B cell (primary cell): ENCODE measurements around the gene MAP1LC3B2. TPM values are rescaled to one million over a fixed set of nuclear protein-coding genes. Genes with fewer than 3 reads are reported as not detected.
A peak's percentile ranks its signal among the peaks of the same experiment; 100 is the strongest.

Experiments used
- ATAC-seq: fragments of 200-7000 bp; cut with Tn5 transposase; one replicate; pipeline ENCODE4 v1.10.0; 2021; ENCODE audit warnings: low read depth, mild to moderate bottlenecking, moderate number of reproducible peaks, moderate library complexity
- CTCF ChIA-PET: fragments of 350-600 bp; sonication (Branson Sonifier 250); formaldehyde crosslinking; loops from one replicate; lab custom pipeline; 2021; ENCODE audit warnings: antibody characterized with exemption, inconsistent platforms; lab: Charles Lee
- POLR2A ChIA-PET: fragments of 350-600 bp; sonication (Branson Sonifier 250); formaldehyde crosslinking; loops from one replicate; lab custom pipeline; 2021; ENCODE audit warnings: antibody characterized with exemption; lab: Charles Lee
- DNase-seq: peaks from one replicate; pipeline ENCODE4 v3.0.0; 2013
- H2AFZ ChIP-seq: 2 replicates; pipeline ENCODE4 v1.6.1; 2012; ENCODE audit warnings: mild to moderate bottlenecking, low read depth, low read length; ENCODE audit not compliant: insufficient read depth, poor library complexity, severe bottlenecking
- H3K27ac ChIP-seq, 2 donors: 1 replicate in 1 of 2; 2 replicates in 1 of 2; pipeline ENCODE4 v1.5.1; 2012 to 2013; ENCODE audit warnings: low read length in 2 of 2, mild to moderate bottlenecking in 2 of 2, moderate library complexity in 1 of 2
- H3K27me3 ChIP-seq, 4 experiments: fragments of 200-600 bp in 1 of 4; sonication (generic) in 1 of 4; replicated peaks in 1 of 4; 1 replicate in 2 of 4; 2 replicates in 2 of 4; pipeline versions ENCODE4 v1.6.1 to v1.7.0; 2013 to 2016; ENCODE audit warnings: low read length in 3 of 4, mild to moderate bottlenecking in 2 of 4, mixed read lengths in 1 of 4, moderate library complexity in 1 of 4; ENCODE audit not compliant: insufficient read depth in 4 of 4, control insufficient read depth in 3 of 4; ENCODE audit errors: control extremely low read depth in 1 of 4
- H3K36me3 ChIP-seq, 2 experiments: replicated peaks in 1 of 2; 1 replicate in 1 of 2; 2 replicates in 1 of 2; pipeline versions ENCODE4 v1.6.1 to v1.7.1; 2013; ENCODE audit warnings: low read length in 1 of 2; ENCODE audit not compliant: insufficient read depth in 2 of 2, control insufficient read depth in 1 of 2; ENCODE audit errors: control extremely low read depth in 1 of 2, extremely low read depth in 1 of 2
- H3K4me1 ChIP-seq, 2 donors: fragments of 200-600 bp in 1 of 2; sonication (generic) in 1 of 2; 1 replicate in 1 of 2; 2 replicates in 1 of 2; pipeline versions ENCODE4 v1.5.1 to v1.6.1; 2013 to 2017; ENCODE audit warnings: low read length in 2 of 2; ENCODE audit not compliant: control insufficient read depth in 2 of 2, insufficient read depth in 2 of 2
- H3K4me2 ChIP-seq: replicated peaks from 2 replicates; pipeline ENCODE3; 2012; ENCODE audit warnings: mild to moderate bottlenecking, low read depth, low read length; ENCODE audit not compliant: poor library complexity, severe bottlenecking
- H3K4me3 ChIP-seq, 5 experiments: fragments of 200-600 bp in 1 of 5; sonication (generic) in 1 of 5; 1 replicate in 3 of 5; 2 replicates in 2 of 5; pipeline versions ENCODE4 v1.5.1 to v1.7.0; 2011 to 2016; ENCODE audit warnings: low read length in 4 of 5, mild to moderate bottlenecking in 4 of 5, low read depth in 2 of 5, control low read depth in 1 of 5, moderate library complexity in 1 of 5; ENCODE audit not compliant: insufficient read depth in 1 of 5; ENCODE audit errors: control extremely low read depth in 1 of 5, extremely low read depth in 1 of 5
- H3K79me2 ChIP-seq: fragments of 200-600 bp; sonication (generic); one replicate; pipeline ENCODE4 v1.6.0; 2016; ENCODE audit warnings: low read length; ENCODE audit not compliant: control insufficient read depth, insufficient read depth
- H3K9ac ChIP-seq: fragments of 200-600 bp; sonication (generic); 2 replicates; pipeline ENCODE4 v1.6.1; 2017; ENCODE audit warnings: mild to moderate bottlenecking, low read length, moderate library complexity
- H3K9me3 ChIP-seq, 3 donors: one replicate each; pipeline versions ENCODE4 v1.6.1 to v1.7.1; 2013; ENCODE audit warnings: low read length in 2 of 3; ENCODE audit not compliant: control insufficient read depth in 2 of 3, insufficient read depth in 1 of 3; ENCODE audit errors: control extremely low read depth in 1 of 3
- H4K20me1 ChIP-seq: 2 replicates; pipeline ENCODE4 v1.6.0; 2012; ENCODE audit warnings: mild to moderate bottlenecking, low read length; ENCODE audit not compliant: insufficient read depth, control insufficient read depth, poor library complexity, severe bottlenecking
- H3K27ac Mint-ChIP-seq: one replicate; pipeline ENCODE4 v1.8.0; 2021; ENCODE audit warnings: mixed read lengths
- H3K27me3 Mint-ChIP-seq: one replicate; pipeline ENCODE4 v1.8.0; 2021; ENCODE audit warnings: mixed read lengths
- H3K4me1 Mint-ChIP-seq: one replicate; pipeline ENCODE4 v1.8.0; 2021; ENCODE audit warnings: mixed read lengths
- H3K4me3 Mint-ChIP-seq: one replicate; pipeline ENCODE4 v1.8.0; 2021; ENCODE audit warnings: mixed read lengths
- H3K9me3 Mint-ChIP-seq: one replicate; pipeline ENCODE4 v1.8.0; 2022; ENCODE audit warnings: mixed read lengths; ENCODE audit not compliant: insufficient read depth
- EZH2 ChIP-seq: IDR thresholded peaks from 2 replicates; pipeline ENCODE4 v1.6.1; 2012; ENCODE audit warnings: borderline replicate concordance, low read depth, mild to moderate bottlenecking, moderate library complexity, low read length; ENCODE audit not compliant: insufficient read depth, poor library complexity, severe bottlenecking
- WGBS: methylation state at CpG from one replicate; pipeline ENCODE4 v1.1.5; 2013; ENCODE audit warnings: missing lambda C conversion rate; ENCODE audit not compliant: insufficient coverage; 5-methylcytosine and 5-hydroxymethylcytosine counted together
- intact Hi-C: fragments of 100-400 bp; cut with micrococcal nuclease; formaldehyde crosslinking; loops from one replicate; pipeline ENCODE4 v1.10.0; 2022
- polyA plus RNA-seq: library from polyadenylated mRNA; depleted of rRNA; stranded (reverse); fragments of >200 nt; gene quantifications from 2 replicates; pipeline ENCODE4 v1.2.3, GENCODE V29; 2012
- total RNA-seq, 2 donors: library from RNA; stranded (reverse); fragments of 120-200 nt in 1 of 2; gene quantifications; 1 replicate in 1 of 2; 2 replicates in 1 of 2; pipeline versions ENCODE4 v1.2.3 to v1.2.4, GENCODE V29; 2013 to 2022
- TF ChIP-seq, protein P1 (sequence below): fragments of 200-600 bp; IDR thresholded peaks from one replicate; pipeline ENCODE4 v1.8.0; 2022; ENCODE audit warnings: antibody characterized with exemption, mild to moderate bottlenecking

The MAP1LC3B2 gene
- total and polyA plus RNA-seq, 2 donors (not counting 1 experiment from before 2014, with no cell fraction given) = 0.28 to 1.0 TPM

- WGBS = 38% methylated on average over 1 of the region's 1 CpG
- POLR2A ChIA-PET = interaction anchor here (0.6 to 1.7 kb wide), 2 partner anchors 21 to 82 kb away, joined by 5 to 6 read pairs; no protein-coding TSS in a partner anchor
- H3K9ac ChIP-seq = no peak overlapping the region
- peak overlapping the region; percentile 47 for H3K27ac Mint-ChIP-seq
- H4K20me1 ChIP-seq = no peaks in the 10 kb centered on the region
- DNase-seq (no peak), ATAC-seq (no peak)
- intact Hi-C loops = loop anchor here (10.0 kb wide), 1 partner anchor 55 kb away; no protein-coding TSS in a partner anchor
- H3K27ac ChIP-seq = no peak overlapping the region
- no peaks in the 10 kb centered on the region for H3K36me3 ChIP-seq
- H3K27me3 ChIP-seq = no peaks in the 10 kb centered on the region
- H3K4me2 ChIP-seq = no peak overlapping the region
- peaks cover 3% of the 10 kb centered on the region for H3K9me3 Mint-ChIP-seq
- CTCF ChIA-PET = interaction anchor here (0.6 to 1.9 kb wide), 4 partner anchors 20 to 303 kb away, joined by 3 to 5 read pairs (median 4); partner anchors contain the start of gene MAP1LC3B2
- H3K9me3 ChIP-seq = peaks cover 0 to 4% (median 0%) of the 10 kb centered on the region in 3 donors
- peaks cover 47 to 52% of the 10 kb centered on the region in 2 donors for H3K4me1 ChIP-seq
- H2AFZ ChIP-seq = no peak overlapping the region
- H3K4me3 ChIP-seq = no peak overlapping the region
- H3K4me1 Mint-ChIP-seq = peaks cover 51% of the 10 kb centered on the region
- H3K27me3 Mint-ChIP-seq = no peaks in the 10 kb centered on the region
- no peaks in the 10 kb centered on the region for H3K79me2 ChIP-seq
- no peak overlapping the region for H3K4me3 Mint-ChIP-seq
- TF ChIP-seq, protein P1, sequence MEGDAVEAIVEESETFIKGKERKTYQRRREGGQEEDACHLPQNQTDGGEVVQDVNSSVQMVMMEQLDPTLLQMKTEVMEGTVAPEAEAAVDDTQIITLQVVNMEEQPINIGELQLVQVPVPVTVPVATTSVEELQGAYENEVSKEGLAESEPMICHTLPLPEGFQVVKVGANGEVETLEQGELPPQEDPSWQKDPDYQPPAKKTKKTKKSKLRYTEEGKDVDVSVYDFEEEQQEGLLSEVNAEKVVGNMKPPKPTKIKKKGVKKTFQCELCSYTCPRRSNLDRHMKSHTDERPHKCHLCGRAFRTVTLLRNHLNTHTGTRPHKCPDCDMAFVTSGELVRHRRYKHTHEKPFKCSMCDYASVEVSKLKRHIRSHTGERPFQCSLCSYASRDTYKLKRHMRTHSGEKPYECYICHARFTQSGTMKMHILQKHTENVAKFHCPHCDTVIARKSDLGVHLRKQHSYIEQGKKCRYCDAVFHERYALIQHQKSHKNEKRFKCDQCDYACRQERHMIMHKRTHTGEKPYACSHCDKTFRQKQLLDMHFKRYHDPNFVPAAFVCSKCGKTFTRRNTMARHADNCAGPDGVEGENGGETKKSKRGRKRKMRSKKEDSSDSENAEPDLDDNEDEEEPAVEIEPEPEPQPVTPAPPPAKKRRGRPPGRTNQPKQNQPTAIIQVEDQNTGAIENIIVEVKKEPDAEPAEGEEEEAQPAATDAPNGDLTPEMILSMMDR = no peak
- no peak for TF ChIP-seq EZH2
These were observed 19.8 kb upstream of the MAP1LC3B2 start for GRCh38 chr12:116539361-116539771.

GRCh38 chr12:116539905-116540482 is 19.2 kb upstream of the MAP1LC3B2 start:
- ChIA-PET POLR2A (interaction anchor here (1.7 kb wide), 1 partner anchor 20 kb away, joined by 6 read pairs; no protein-coding TSS in a partner anchor), CTCF (interaction anchor here (1.4 to 1.9 kb wide), 3 partner anchors 19 to 304 kb away, joined by 3 to 5 read pairs (median 4); partner anchors contain the start of gene MAP1LC3B2)
- Histone ChIP-seq H3K9ac (no peak overlapping the region), H3K9me3 (peaks cover 0 to 4% (median 0%) of the 10 kb centered on the region in 3 donors), H3K27ac (no peak overlapping the region), H3K27me3 (no peaks in the 10 kb centered on the region), H3K4me3 (no peak overlapping the region), H2AFZ (no peak overlapping the region), H3K4me2 (no peak overlapping the region), H3K4me1 (peaks cover 41 to 46% of the 10 kb centered on the region in 2 donors), H3K36me3 (no peaks in the 10 kb centered on the region), H4K20me1 (no peaks in the 10 kb centered on the region), H3K79me2 (no peaks in the 10 kb centered on the region)
- Mint-ChIP-seq H3K4me3 (no peak overlapping the region), H3K9me3 (peaks cover 3% of the 10 kb centered on the region), H3K27ac (no peak overlapping the region), H3K27me3 (no peaks in the 10 kb centered on the region), H3K4me1 (peaks cover 46% of the 10 kb centered on the region)
- intact Hi-C loops = loop anchor here (10.0 kb wide), 1 partner anchor 55 kb away; no protein-coding TSS in a partner anchor
- 68% methylated on average over 11 of the region's 17 CpGs for WGBS
- TF ChIP-seq, protein P1 = no peak
- TF ChIP-seq EZH2 = no peak
- DNase-seq (no peak), ATAC-seq (no peak)
